ENCODE results near the gene CTSD. TPM values are rescaled to one million over a fixed set of nuclear protein-coding genes. Genes with fewer than 3 reads are reported as not detected.

CTSD gene
- total and polyA plus RNA-seq, 2 experiments from 2014 or later: 67.1 to 251 TPM

GRCh38 chr11:1727861-1728260 lies 35.9 kb downstream of the CTSD start:
- no peak overlapping the region for H2AFZ ChIP-seq
- ATAC-seq: no peak
- Mint-ChIP-seq H3K9me3 (peaks cover 11% of the 10 kb centered on the region; the same call in 2 of the 3 replicates), H3K4me1 (no peaks in the 10 kb centered on the region), H3K27ac (no peak overlapping the region), H3K36me3 (ENCODE audit: low read depth) (no peaks in the 10 kb centered on the region), H3K27me3 (ENCODE audit: insufficient read depth, low read depth, poor library complexity) (peaks cover 13% of the 10 kb centered on the region), H3K4me3 (no peak overlapping the region)
- H3K9me2 ChIP-seq (ENCODE audit: insufficient read depth): no peaks in the 10 kb centered on the region
- H3K79me2 ChIP-seq (replicated peaks; ENCODE audit: insufficient read depth): no peaks in the 10 kb centered on the region
- H3K4me2 ChIP-seq: no peak overlapping the region
- H3F3A ChIP-seq (replicated peaks; ENCODE audit: low read depth): peaks cover 8% of the 10 kb centered on the region; the same call in 1 of the 2 replicates
- TF ChIP-seq ZNF114 (CRISPR knock-in tag; IDR thresholded peaks at IDR 0.05) (no peak), ZNF462 (CRISPR knock-in tag; IDR thresholded peaks at IDR 0.05) (no peak), NANOG (IDR thresholded peaks at IDR 0.05; ENCODE audit: borderline replicate concordance) (no peak), EZH2phosphoT487 (IDR thresholded peaks at IDR 0.05; ENCODE audit: unreplicated experiment) (no peak), CTCF (conservative IDR thresholded peaks at IDR 0.05; ENCODE audit: low read depth in 2 of 2) (no peak)
- H3K27me3 ChIP-seq (ENCODE audit: insufficient read depth): no peaks in the 10 kb centered on the region
- no peaks in the 10 kb centered on the region for H3K4me1 ChIP-seq (ENCODE audit: insufficient read depth)
- no peak for DNase-seq (ENCODE audit: low spot score)
- H4K20me1 ChIP-seq (replicated peaks; ENCODE audit: insufficient read depth): no peaks in the 10 kb centered on the region
- H3K4me3 ChIP-seq: no peak overlapping the region
- H3K36me3 ChIP-seq (ENCODE audit: insufficient read depth): no peaks in the 10 kb centered on the region
- no peak overlapping the region for H3K27ac ChIP-seq (ENCODE audit: low read depth)

Data from GM23338 (cell line).